HG02571 (cell line): ENCODE measurements around the gene MINDY4B.

Experiments
- ATAC-seq: cut with Tn5 transposase; IDR thresholded peaks from one replicate; pipeline ENCODE4 v1.9.1; 2021; ENCODE audit warnings: mild to moderate bottlenecking, moderate library complexity; ENCODE audit not compliant: unreplicated experiment

The MINDY4B gene

GRCh38 chr3:150905339-150905738, at the start of gene MINDY4B:
Gene MINDY4B, minus strand, starts transcription at chr3:150905439. Its CDS starts 0 bp downstream, at chr3:150905439.
- no peak for ATAC-seq

DNA sequence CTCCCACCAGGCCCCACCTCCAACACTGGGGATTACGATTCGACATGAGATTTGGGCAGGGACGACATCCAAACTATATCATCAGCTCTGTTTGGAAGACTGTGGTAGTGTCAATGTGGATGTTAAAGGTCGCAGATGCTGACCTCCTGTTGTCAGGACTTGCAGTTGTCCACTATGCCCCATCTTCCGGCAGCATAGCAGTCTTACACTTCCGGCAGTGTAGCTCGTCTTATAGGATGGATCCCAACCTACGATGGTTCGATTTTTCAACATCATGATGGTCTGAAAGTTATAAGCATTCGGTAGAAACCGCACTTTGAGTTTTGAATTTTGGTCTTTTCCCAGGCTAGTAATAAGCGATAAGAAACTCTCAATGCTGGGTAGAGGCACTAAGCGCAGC, 46.7 kb upstream of the MINDY4B start:
- ATAC-seq: no peak

- ATAC-seq: no peak
These were observed 40.2 kb upstream of the MINDY4B start for GRCh38 chr3:150945226-150946032.

DNA sequence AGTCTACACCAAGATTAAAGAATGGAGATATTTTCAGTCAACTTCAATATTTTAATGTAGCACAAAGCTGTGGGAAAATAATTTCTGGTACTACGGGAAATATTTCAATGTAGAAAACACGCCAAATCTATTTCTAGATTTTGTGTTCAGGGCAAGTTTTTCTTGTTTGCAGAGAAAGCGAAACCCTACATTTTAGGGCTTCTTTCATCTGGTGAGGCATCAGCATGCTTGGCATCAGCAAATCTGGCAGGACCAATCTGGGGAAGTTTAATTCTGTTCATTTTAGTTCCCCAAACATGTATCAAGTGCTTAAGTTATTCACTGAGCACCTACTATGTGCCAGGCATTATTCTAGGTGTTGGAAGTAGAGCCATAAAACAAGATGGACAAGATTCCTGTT, 37.0 kb upstream of the MINDY4B start:
- ATAC-seq: no peak

DNA sequence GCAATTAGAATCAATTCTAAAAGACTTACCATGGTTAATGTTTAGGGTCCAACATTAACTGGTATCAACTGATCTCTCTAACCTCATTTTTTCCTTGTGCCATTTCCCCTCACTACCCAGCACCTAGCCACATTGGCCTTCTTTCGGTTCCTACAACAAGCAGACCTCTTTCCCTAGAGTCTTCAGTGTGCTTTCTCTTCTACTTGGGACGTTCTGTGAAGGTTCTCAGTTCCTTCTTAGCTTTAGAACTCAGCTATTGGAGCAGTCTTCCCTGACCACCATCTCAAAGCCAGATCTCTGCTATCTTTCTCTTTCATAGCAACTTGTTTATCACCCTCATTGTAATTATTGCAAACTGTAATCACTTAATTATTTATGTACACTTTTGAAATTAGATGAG, 31.5 kb upstream of the MINDY4B start:
- ATAC-seq: no peak

DNA sequence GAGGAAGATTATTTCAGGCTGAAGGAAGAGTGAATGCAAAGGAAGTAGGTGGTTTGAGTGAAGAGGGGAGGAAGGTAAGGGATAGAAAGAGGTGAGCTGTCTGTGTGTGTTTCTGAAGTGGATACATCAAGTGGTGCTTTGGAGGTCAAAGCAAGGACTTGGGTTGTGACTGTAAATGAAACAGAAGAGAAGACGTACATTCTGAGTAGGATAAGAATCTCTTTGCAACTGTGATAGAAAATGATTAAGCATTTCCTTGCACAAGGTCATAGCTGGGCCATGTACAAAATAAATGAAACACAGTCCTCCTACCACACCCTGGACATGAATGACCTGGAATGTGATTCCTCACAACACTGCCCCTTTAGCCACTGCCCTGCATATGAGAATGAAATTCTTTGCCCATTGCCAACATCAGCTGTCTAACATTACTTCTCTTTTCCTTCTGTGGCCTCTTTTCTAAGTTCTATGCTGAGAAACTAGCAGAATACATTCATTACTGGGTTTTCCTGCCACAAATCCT, 28.3 kb upstream of the MINDY4B start:
- ATAC-seq: no peak

- ATAC-seq: no peak
These were observed 26.5 kb upstream of the MINDY4B start for GRCh38 chr3:150931745-150932144.

DNA sequence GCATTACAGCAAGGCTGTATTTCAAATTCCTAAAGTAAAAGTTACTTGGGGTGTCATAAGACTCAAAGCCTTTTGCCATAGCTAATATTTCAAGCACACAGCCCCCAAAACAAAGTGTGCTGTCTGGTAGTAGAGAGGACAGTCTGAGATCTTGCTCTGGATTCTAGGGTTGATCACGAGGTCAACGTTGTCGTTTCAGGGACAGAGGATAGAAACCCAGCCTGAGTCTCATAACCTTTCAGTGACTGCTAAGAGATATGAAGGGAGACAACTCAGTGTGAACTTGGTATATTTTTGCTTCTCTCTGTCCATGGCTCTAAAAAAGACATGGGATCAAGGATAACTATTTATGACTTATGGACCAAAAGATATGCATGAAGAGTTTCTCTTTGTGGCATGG, 25.6 kb upstream of the MINDY4B start:
- no peak for ATAC-seq

GRCh38 chr3:150928234-150928633, 23.0 kb upstream of the MINDY4B start:
- no peak for ATAC-seq

GRCh38 chr3:150926328-150926727, 21.1 kb upstream of the MINDY4B start:
- no peak for ATAC-seq

- ATAC-seq: peak; percentile 80
These were observed 20.5 kb upstream of the MINDY4B start for GRCh38 chr3:150925751-150926201.

DNA sequence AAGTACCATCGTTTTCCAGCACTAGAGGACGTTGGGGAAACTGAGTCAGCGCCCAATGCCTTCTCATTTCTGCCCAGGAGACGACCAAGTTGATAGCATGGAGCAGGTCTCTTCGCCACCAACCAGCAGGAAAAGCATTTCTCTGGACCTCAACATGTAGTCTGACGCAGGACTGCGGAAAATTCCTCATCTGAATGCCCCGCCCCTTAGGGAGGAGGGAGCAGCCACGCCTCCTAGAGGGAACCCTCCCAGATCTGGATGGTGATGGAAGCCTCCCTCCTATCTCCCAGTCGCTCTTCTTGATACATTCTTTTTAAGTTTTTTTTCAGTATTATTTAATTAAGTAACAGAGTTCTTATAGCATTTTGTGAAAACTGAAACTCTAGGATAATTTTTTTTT, 17.4 kb upstream of the MINDY4B start:
- ATAC-seq: no peak

DNA sequence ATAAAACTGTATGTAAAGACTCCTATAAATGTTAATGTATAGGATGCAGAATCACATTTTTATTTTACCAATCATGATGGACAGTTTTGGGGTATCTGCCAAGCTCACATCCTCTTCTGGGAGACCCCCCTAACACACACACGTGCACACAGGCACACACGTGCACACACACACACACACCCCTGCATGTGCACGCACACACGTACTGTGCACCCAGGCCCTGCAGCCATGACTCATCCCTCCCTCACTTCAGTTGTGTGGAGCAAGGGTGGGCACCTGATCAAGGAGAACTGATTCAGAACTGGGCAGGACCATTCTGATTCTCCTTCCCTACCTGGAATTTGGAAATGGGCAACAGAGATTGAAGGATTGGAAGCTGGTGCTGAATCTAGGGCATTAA, 16.0 kb upstream of the MINDY4B start:
- no peak for ATAC-seq

DNA sequence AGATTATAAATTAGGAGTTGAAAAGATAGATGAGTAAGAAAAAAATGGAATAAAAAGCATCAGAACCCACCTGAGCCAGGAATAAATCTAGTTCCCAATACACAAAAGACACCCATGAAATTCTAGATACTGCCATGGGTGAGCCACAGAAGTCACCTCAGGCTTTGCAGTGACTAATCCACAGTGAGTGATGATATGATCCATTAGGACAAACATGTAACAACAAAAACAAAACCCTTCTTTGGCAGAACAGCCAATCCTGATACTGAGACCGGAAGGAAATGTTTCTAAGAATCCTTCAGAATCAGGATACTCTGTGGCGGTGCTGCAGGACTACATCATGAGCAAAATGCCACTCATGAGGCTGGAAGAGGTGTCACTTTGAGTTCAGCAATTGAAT, 15.0 kb upstream of the MINDY4B start:
- no peak for ATAC-seq

DNA sequence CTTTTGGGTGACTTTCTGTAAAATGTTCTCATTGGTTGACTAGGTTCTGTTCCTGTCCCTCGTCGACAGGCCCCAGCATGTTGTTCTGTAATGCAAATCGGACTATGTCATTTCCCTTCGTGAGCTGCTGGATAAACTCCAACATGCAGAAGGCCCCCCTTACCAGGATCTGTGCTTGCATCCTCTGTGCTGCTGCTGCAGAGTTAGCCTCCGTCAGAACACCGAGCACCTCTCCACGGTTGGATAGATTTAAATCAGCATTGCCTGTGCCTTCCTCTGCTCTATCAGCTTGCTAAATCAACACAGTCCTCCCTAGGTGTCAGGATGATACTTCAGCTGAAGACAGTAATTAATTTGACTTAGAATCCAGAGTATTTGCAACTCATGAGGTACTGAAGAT, 12.7 kb upstream of the MINDY4B start:
- ATAC-seq: no peak

DNA sequence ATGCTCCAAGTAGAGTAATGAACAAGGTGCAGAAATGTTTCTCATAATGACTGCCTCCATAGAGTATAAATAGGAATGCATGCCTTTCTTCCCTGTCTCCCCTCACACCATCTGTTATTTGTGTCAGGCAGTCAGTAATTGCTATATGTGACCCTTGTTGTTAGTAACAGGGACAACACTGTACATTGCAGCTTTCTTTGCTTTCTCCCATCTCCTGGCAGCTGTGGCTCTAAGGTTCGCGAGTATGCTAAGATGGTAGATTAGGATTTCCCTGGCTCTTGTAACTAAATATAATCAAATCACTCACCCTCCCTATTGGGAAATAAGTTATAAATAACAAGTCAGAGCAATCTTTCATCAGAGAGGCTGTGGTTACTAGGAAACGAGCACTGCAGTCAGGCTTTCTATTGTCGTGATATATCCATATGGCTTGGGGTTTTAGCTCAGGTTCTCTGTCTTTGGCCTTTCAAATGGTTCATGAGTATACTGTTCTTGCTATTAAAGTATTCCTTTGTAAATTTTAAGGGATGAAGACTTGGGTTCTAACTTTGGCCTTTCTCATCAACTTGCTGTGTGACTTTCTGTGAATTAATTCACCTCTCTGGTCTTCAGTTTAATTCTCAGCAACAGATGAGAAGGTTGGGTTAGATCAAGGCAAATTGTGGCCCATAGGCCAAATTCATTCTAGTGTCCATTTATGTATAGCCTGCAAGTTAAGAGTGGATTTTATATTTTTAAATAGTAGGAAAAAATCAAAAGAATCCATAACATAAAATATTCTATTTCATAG, 8.1 kb upstream of the MINDY4B start:
- peak; percentile 22 for ATAC-seq

- peak; percentile 54 for ATAC-seq
These were observed 7.3 kb upstream of the MINDY4B start for GRCh38 chr3:150912501-150912900.

- ATAC-seq: no peak
These were observed 6.5 kb upstream of the MINDY4B start for GRCh38 chr3:150911771-150912170.

- no peak for ATAC-seq
These were observed 1.2 kb upstream of the MINDY4B start for GRCh38 chr3:150906461-150906860.

DNA sequence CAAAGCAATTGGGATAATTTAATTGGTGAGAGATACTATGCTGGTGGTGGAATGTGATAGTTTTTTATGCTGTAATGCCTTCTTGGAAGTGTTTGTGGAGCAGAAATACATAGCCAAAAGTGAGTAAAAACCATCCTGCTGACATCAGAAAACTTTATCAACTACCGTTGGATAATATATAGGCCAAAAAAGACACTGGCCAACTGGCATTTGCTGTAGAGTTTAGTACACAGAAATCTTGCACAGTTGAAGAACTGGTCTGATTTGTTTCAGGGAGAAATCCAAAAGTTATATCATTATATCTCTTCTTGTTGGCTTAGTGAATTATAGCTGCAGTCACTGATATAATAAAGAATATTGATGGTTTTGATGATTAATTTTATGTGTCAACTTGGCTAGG, 507 bp upstream of the MINDY4B start:
- no peak for ATAC-seq

GRCh38 chr3:150902988-150903387, 2.3 kb downstream of the MINDY4B start:
- no peak for ATAC-seq

DNA sequence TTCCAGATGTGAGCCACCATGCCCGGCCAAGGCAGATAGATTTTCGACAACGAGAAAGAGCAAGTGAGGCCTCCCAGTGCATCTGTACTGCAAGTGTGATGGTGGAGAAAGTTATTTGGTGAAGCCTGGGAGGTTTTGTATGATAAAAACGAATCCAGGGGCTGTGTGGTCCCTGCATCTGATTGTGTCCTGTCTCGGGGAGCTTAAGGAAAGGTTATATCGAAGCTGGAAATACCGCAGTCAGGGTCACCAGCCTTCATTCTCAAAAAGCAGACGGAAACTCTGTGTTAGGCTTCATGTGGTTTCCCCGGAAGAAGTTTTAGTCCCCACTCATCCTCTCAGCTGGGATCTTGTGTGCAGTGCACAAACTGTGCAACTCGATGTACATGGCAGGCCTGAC, 3.4 kb downstream of the MINDY4B start:
- ATAC-seq: no peak
